NCI-H1436 (cell line): ENCODE measurements around the gene CELSR1.
A peak's percentile ranks its signal among the peaks of the same experiment; 100 is the strongest.

Experiments
- DNase-seq: peaks from one replicate; lab custom pipeline; 2025; lab: John Stamatoyannopoulos, UW

CELSR1 gene

DNA sequence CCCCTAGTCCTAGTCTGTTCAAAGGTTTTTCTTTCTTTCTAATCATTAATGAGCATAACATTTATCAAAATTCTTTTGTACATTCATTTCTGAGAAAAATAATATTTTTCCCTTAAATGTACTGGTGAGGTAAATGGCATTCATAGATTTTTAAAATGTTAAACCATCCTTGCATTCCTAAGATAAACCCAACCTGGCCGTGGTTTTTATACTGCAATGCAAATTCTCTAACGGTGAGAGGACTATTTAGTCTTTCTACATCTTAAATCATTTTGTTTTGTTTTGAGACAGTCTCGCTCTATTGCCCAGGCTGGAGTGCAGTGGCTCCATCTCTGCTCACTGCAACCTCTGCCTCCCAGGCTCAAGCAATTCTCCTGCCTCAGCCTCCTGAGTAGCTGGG lies 161.3 kb downstream of the CELSR1 start:
- no peak for DNase-seq

DNA sequence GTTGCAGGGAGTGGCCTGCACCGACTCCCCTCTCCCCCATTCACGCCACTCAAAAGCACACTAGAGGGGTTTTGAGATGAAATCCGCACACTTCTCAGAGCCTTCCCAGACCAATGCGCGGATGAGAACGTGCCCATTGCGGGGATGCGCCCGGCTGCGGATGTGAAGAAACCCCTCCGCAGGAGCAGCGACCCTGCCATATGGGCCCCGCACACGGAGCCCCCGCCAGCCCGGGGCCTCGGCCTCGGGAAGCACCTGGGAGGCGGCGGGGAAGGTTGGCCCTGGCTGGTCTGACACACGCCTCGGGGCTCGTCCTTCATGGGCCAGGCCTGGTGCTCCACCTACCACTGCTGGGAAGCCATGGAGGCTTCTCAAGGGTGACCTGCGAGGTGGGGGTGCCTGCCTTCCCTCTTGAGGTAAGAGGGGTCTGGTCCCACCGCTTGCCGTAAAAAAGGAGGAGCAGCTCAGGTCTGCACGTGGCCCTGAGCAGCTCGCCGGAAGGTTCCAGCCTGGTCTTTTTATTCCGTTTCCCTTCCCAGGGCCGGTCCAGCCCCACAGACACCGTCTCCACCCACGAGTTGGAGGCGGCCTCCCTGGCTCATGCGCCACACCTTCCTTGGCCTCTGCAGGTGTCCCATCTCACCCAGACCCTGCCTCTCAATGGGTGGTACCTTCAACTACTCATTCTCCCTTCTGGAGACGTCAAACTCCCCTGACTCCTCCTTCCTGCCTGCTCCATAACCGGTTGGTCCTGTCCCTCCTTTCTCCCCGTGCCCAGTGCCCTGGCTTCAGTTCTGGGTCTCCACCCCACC lies 162.6 kb downstream of the CELSR1 start:
- DNase-seq: no peak

DNA sequence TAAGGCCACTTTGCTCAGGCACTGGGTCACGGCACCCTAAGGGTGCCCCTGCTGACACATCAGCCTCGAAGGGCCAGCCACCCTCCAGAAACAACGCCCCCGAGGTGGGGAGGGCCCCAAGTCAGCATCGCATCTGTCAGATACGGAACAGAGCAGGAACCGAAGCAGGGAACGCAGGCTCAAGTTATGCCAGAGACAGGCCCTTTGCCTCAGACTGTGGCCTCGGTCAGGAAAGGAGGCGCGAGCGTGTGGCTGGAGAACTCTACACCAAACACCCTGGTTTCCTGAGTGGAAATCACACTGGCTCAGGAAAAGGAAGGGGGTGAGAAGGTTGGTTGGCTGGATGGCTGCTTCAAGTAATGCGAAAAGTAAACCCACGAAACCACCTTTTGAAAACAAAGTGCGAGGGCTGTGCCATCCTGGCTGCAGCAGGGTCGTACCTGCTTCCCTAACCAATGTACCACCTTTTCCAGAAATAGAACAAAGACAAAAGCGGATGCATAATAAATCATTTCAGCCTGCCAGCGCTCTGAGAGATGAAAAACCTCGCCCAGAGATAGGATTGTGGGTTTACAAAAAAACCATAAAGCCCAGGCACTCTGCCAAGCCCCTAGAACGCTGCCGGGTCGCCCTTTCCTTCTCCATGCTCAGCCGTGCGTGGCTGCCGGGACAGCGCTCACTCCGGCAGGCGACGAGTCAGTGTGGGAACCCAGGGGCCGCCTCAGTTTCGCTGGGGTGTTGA lies 163.3 kb downstream of the CELSR1 start:
- no peak for DNase-seq

DNA sequence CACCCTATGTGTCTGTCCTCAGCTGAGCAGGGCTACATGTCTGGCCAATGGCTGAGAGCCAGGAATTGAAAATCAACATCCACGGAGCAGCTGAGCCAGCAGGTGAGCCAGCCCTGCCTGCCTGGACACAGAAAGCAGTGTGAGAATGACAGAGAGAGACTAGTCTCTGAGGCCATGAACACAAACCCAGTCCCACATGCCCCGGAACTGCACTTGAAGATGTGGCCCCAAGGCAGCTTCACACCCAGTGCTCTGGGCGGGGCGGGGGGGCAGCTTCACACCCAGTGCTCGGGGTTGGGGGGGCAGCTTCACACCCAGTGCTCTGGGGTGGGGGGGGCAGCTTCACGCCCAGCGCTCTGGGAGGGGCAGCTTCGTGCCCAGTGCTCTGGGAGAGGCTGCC lies 164.3 kb downstream of the CELSR1 start:
- DNase-seq: no peak

DNA sequence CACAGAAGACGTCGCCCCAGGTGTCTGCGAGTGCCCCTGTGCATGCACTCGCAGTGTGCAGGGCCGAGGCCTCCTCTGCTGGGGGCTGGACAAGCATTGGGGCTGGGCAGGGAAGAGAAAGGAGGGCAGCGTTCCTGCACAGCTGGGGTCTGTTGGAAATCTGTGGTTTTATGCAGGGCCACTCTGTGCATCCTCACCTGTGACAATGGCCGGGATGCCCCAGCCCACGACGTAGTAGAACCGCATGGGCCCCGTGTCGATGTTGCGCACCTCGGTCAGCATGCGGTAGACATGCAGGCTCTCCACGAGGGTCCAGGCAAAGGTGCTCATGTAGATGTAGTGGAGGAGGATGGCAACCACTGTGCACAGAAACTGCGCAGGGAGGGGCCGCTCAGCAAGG lies 164.7 kb downstream of the CELSR1 start:
- no peak for DNase-seq

DNA sequence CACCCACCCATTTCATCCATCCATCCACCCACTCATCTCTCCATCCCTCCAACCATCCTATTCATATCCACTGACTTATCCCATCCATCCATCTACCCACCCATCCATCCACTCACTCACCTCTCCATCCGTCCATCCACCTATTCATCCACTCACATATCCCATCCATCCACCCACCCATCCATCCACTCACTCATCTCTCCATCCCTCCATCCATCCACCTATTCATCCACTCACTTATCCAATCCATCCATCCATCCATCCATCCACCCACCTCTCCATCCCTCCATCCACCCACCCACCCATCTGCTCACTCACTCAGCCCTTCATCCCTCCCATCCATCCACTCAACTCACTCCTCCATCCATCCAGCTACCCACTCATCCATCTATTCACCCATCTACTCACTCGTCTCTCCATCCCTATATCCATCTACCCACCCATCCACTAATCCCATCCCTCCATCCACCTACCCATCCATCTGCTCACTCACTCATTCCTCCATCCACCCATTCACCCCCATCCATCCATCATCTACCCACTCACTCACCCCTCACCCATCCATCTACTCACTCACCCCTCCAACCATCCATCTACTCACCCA lies 165.7 kb downstream of the CELSR1 start:
- DNase-seq: no peak

DNA sequence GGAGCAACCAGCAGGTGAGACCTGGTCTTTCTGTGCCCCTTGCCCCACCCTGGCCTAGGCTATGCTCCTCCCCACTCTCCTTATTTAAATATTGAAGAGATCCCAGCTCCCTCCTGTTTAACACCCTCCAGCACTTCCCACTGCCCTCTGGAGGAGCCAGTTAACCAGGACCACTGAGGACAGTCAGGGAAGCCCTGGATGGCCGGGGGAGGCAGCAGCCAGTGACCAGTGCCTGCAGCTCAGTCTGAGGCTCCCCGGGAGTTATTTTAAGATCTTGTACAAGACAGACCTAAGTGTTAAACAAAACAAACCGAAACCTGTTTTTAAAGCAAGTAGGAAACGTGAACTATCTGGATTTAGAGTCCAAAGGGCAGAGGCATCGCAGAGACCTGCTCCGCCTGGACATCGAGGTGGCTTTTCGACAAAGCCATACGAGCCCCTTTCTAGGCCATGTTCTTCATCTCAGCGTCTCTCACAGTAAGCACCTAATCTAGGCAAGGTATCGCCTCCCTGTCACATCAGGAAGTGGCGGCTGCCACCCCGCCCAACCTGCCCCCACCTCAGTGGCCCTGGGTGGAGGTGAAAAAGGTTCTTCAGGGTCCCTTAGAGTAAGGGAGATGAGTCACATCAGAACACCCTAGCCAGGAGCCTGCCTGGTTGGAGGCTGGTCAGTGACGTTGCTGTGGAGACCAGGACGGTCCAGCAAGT lies 166.7 kb downstream of the CELSR1 start:
- DNase-seq: no peak

DNA sequence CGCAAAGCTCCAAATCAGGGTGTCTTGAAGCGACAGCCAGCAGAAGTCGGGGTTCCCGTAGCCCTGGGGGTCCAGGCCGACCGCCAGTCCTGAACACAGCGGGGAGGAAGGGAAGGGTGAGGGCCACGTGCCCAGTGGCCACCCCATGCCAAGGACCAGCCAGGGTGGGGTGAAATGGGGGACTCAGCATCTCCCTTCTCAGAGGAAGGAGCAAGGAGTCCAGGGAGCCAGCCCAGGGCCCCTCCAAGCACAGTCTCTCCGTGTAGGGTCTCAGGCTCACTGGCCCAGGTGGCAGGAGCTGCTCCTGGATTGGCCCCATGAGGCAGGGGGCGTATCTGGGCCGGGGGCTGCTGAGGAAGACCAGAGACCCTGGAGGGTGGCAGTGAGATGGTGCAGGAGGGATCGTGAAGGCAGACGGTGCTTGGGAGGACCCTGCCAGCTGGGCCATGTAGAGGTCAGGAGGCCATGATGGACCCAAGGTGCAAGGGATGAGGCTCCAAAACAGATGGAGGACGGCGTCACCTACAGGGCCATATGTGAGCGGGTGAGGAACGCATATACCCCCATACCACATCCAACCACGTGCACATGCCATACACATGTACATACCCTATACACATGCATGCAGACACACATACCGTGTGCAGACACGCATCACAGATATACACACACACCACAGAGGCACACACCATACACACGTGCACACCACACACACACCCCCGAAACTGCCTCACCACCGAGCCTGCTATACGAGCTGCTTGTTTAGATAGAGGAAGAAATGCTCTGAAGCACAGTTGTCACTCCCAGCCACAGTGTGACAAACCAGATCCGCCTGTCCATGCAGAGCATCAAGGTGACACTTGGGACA lies 167.5 kb downstream of the CELSR1 start:
- no peak for DNase-seq

GRCh38 chr22:46368871-46369715 lies 168.3 kb downstream of the CELSR1 start:
- no peak for DNase-seq

- DNase-seq: no peak
These were observed 169.0 kb downstream of the CELSR1 start for GRCh38 chr22:46368422-46368821.

GRCh38 chr22:46367707-46368191 lies 169.7 kb downstream of the CELSR1 start:
- DNase-seq: peak; percentile 44

- DNase-seq: peak; percentile 16
These were observed 170.4 kb downstream of the CELSR1 start for GRCh38 chr22:46366801-46367706.

GRCh38 chr22:46366327-46366731 lies 171.1 kb downstream of the CELSR1 start:
- DNase-seq: no peak

DNA sequence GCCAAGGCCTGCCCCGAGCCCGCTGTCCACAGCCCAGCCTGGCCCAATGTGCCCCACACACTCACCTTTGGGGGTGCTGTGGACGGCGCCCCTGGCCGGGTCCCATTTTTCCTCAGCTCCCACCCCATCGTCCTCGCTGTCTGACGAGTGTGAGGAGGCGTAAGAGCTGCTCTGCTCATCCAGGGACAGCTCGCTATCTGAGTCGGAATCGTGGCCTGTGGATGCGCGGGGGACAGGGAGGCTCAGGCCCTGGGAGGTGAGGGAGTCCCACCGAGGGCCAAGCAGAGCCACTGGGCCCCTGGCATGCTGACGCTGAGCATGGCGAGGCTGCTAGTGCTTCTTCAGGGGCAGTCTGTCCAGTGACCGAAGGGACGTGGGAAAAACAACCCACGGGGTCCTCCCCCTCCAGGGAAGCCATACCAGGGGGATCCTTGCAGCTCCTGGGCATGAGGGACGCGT lies 172.2 kb downstream of the CELSR1 start:
- no peak for DNase-seq

DNA sequence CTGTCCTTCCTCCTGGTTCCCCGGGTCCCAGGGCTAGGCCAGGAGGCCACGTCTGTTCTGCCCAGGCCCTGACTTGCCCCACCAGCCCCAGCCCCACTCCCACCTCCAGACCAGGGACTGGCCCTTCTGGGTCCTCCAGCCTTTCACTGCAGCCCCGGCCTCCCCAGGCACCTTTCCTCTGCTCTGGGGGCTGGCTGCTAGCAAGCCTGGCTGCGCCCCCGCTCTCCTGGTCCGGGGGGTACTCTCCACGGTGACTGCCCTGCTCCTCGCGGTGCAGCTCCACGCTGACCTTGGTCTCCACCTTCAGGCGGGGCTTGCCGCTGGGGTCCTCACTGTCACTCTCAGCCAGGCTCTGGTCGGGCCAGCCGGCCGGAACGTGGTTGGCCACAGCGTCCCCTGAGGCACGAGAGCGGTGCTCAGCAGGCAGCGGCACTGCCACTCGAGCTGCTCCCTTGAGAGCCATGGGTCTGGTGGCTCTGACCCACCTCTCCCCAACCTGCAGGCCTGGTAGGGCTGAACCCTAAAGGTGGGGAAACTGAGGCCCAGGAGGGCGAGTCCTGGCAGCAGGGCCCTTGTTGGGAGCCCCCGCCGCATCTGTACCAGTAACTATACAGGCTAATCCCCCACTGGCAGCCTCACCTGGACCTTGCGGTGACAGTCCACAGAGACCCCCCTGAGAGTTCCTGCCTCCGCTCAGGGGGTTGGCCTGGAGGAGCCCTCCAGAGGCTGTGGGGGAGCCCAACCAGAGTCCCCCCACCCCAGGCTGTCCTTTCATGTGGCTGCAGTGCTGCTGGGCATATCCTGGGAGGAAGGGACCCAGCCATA lies 172.9 kb downstream of the CELSR1 start:
- DNase-seq: no peak

- DNase-seq: no peak
These were observed 173.7 kb downstream of the CELSR1 start for GRCh38 chr22:46363611-46364321.

DNA sequence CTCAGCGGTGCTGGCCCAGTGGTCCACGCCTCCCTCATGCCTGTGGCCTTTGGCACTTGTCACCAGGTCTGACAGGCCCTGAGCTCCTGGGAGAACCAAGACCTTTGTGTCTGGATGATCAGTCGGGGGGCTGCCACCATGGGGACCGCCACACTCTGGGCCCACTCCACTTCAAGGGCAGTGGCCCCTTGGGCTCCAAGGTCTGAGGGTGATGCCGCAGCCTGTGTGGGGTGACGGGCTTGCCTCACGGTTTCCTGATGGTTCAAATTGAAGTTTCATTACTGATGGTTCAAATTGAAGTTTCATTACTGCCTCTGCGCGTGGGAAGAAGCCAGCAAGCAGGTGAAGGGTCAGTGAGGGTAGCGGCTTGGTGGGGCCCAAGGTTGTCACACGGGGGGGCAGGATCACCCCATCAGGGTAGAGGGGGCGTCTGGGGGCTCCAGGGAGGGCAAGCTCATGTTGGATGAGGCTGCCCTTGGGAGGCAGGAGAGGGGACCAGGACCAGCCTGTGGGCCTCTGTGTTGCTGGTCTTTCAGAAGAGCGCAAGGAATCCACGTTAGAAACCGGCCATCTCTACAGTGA lies 174.4 kb downstream of the CELSR1 start:
- no peak for DNase-seq
